Left ventricle myocardium inferior (tissue), 1 donor: ENCODE data around the gene FRY. TPM values are rescaled to one million over a fixed set of nuclear protein-coding genes. Genes with fewer than 3 reads are reported as not detected.

Experiments
- DNase-seq: peaks from one replicate; pipeline ENCODE4 v3.0.0-alpha.2; 2020
- H3K27ac ChIP-seq: fragments of 200-600 bp; replicated peaks from 2 replicates; pipeline ENCODE4 v1.8.0; 2021
- H3K27me3 ChIP-seq: fragments of 200-600 bp; 2 replicates; pipeline ENCODE4 v1.8.0; 2021; ENCODE audit warnings: low read depth
- H3K36me3 ChIP-seq: fragments of 200-600 bp; 2 replicates; pipeline ENCODE4 v1.8.0; 2021
- H3K4me1 ChIP-seq: fragments of 200-600 bp; 2 replicates; pipeline ENCODE4 v1.8.0; 2021
- H3K4me3 ChIP-seq: fragments of 200-600 bp; 2 replicates; pipeline ENCODE4 v1.8.0; 2021; ENCODE audit warnings: mild to moderate bottlenecking, moderate library complexity
- H3K9me3 ChIP-seq: fragments of 200-600 bp; replicated peaks from 2 replicates; pipeline ENCODE4 v1.8.0; 2021
- intact Hi-C: fragments of 100-400 bp; cut with micrococcal nuclease; formaldehyde crosslinking; loops from one replicate; pipeline ENCODE4 v1.11.0; 2022
- total RNA-seq: library from RNA; stranded (reverse); fragmentation: NEBNext Ultra II Directional; extraction: Animal tissue kit (Norgen Biotek cat#: 25700); gene quantifications from one replicate; pipeline ENCODE4 v1.2.1, GENCODE V29; 2021
- TF ChIP-seq, protein P1 (sequence below): fragments of 200-600 bp; IDR thresholded peaks from 2 replicates; pipeline ENCODE4 v1.8.0; 2021; ENCODE audit warnings: antibody characterized with exemption, mild to moderate bottlenecking, borderline replicate concordance
- donor health status: DM: no; HTN: yes; CAD: no; lungs with severe emphysema.

FRY gene
- total RNA-seq, 1 donor from 2014 or later: 167 TPM

DNA sequence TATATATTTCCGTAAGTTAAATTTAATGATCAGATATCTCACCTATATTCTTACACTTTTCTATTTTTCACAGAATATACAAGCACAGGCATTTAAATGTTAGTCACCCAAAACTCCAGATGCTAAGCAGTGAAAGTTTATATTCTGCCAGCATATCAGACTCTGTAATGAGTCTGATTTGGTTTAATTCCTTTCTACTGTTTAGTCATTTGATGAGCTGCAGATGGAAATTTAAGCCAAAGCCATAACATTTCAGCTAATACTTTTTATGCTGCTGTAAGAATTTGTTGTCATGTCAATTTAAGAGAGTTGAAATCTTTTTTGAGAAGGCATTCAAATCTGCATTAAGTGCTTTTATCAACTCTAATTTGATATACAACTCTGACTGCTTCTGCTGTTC lies 8.0 kb downstream of the FRY start:
- Histone ChIP-seq H3K27ac (no peak overlapping the region), H3K36me3 (no peaks in the 10 kb centered on the region), H3K4me1 (peaks cover 37% of the 10 kb centered on the region), H3K4me3 (no peak overlapping the region), H3K27me3 (no peaks in the 10 kb centered on the region), H3K9me3 (no peaks in the 10 kb centered on the region)
- intact Hi-C loops: no loop called here
- no peak for DNase-seq
- TF ChIP-seq, protein P1, sequence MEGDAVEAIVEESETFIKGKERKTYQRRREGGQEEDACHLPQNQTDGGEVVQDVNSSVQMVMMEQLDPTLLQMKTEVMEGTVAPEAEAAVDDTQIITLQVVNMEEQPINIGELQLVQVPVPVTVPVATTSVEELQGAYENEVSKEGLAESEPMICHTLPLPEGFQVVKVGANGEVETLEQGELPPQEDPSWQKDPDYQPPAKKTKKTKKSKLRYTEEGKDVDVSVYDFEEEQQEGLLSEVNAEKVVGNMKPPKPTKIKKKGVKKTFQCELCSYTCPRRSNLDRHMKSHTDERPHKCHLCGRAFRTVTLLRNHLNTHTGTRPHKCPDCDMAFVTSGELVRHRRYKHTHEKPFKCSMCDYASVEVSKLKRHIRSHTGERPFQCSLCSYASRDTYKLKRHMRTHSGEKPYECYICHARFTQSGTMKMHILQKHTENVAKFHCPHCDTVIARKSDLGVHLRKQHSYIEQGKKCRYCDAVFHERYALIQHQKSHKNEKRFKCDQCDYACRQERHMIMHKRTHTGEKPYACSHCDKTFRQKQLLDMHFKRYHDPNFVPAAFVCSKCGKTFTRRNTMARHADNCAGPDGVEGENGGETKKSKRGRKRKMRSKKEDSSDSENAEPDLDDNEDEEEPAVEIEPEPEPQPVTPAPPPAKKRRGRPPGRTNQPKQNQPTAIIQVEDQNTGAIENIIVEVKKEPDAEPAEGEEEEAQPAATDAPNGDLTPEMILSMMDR: no peak

DNA sequence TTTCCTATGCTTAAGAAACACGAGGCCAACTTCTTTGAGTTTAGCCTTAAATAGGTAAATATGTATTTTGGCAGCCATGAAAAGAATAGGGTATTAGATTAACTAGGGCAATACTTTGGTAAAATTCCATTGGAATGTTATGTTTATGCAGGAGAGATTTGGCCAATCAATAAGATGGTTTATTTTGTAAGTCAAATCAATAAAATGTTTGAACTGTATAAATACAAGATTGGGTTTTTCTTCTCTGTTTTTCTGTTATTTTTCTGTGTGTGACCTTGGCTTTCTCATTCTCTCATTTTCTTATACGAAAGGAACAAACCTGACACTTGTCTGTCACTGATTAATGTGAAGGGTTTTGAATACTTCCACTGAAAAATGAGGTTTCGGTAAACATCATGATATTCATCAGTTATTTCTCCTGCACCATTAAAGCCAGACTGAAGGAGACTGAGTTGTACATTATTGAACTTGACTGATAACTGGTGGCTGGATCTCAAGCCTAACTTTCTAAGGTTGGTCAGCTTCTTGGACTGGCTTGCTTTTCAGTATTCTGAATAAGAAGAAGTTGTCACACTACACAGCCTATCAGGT lies 8.6 kb downstream of the FRY start:
- peaks cover 40% of the 10 kb centered on the region for H3K4me1 ChIP-seq
- intact Hi-C loops: no loop called here
- H3K27me3 ChIP-seq: no peaks in the 10 kb centered on the region
- no peaks in the 10 kb centered on the region for H3K36me3 ChIP-seq
- no peaks in the 10 kb centered on the region for H3K9me3 ChIP-seq
- no peak overlapping the region for H3K27ac ChIP-seq
- TF ChIP-seq, protein P1: no peak
- no peak overlapping the region for H3K4me3 ChIP-seq
- no peak for DNase-seq

DNA sequence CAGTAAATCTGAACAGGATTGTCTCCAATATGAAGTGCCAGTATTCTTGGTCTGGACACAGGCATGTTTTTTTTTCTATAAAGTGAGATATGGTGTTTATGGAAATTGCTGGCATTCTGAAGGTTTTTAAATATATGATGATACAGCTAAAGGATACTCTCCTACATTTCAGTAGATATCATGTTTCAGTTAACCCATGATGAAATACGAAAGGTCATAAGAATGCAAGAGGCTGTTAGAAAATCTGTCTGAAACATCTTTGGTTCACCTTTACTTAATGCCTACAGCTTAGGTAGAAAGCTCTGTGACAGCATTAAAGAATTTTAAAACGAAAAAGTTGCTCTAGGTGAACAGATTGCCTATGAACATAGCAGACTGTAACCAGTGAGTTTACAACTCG lies 9.1 kb downstream of the FRY start:
- Histone ChIP-seq H3K27me3 (no peaks in the 10 kb centered on the region), H3K36me3 (no peaks in the 10 kb centered on the region), H3K9me3 (no peaks in the 10 kb centered on the region), H3K4me1 (peaks cover 40% of the 10 kb centered on the region), H3K4me3 (no peak overlapping the region), H3K27ac (no peak overlapping the region)
- intact Hi-C loops: no loop called here
- TF ChIP-seq, protein P1: no peak
- DNase-seq: no peak

DNA sequence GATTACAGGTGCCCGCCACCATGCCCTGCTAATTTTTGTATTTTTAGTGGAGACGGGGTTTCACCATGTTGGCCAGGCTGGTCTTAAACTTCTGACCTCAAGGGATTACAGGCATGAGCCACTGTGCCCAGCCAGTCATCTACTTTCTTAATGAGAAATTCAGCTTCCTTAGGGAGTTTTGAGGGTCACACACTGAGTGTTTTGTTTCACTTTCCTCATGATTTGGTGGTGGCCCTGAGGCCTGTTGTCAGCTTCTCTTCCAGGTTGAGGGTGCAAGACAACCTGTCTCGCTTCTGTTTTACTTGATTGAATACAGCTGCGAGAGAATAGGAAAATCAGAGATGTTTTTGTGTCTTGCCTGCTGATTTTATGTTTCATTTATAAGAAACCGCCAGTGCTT lies 9.9 kb downstream of the FRY start:
- intact Hi-C loops: no loop called here
- no peaks in the 10 kb centered on the region for H3K36me3 ChIP-seq
- TF ChIP-seq, protein P1: no peak
- no peak overlapping the region for H3K27ac ChIP-seq
- H3K4me1 ChIP-seq: peaks cover 40% of the 10 kb centered on the region
- H3K27me3 ChIP-seq: no peaks in the 10 kb centered on the region
- H3K9me3 ChIP-seq: no peaks in the 10 kb centered on the region
- no peak for DNase-seq
- no peak overlapping the region for H3K4me3 ChIP-seq

DNA sequence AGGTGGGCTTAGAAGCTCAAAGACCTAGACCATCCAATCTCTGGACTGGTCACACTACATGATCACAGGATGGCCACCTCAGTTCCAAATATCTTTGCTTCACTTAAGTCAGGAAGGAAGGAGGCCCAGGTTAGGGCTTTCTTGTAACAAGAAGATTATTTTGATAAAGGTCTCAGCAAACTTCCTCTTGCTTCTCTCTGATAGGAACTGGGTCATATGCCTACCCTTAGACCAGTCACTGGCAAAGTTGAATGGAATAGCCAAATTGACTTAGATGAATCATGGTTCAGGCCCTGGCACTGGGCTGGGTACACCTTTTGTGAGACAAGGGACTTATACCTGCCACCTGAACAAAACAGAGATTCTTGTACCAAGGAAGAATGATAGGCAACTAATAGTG lies 11.0 kb downstream of the FRY start:
- H3K9me3 ChIP-seq: no peaks in the 10 kb centered on the region
- no peaks in the 10 kb centered on the region for H3K27me3 ChIP-seq
- intact Hi-C loops: no loop called here
- peaks cover 40% of the 10 kb centered on the region for H3K4me1 ChIP-seq
- no peak overlapping the region for H3K27ac ChIP-seq
- H3K4me3 ChIP-seq: no peak overlapping the region
- H3K36me3 ChIP-seq: no peaks in the 10 kb centered on the region
- DNase-seq: no peak
- TF ChIP-seq, protein P1: no peak
